K562 (cell line): Measurements from ENCODE around the gene SFMBT2. TPM values are rescaled to one million over a fixed set of nuclear protein-coding genes. Genes with fewer than 3 reads are reported as not detected.

ENCODE experiments used
- ATAC-seq: fragments of 200-7000 bp; cut with Tn5 transposase; 3 replicates; pipeline ENCODE4 v1.9.1; 2020; ENCODE audit warnings: moderate library complexity
- BruUV-seq: library from RNA; stranded (reverse); fragments of 400-500 nt; replicated peaks from 2 replicates; lab custom pipeline; 2021; lab: Mats Ljungman, UMichigan
- CTCF ChIA-PET: fragments of 300-600 bp; formaldehyde crosslinking; extraction: SDS; loops from one replicate; lab custom pipeline; 2021; ENCODE audit warnings: low intra/inter-chr PET ratio; lab: Yijun Ruan, JAX
- POLR2A ChIA-PET: fragments of 300-600, 350-650 bp; sonication (Branson Sonifier 250); formaldehyde crosslinking; extraction: SDS; loops from one replicate; lab custom pipeline; 2021; ENCODE audit warnings: antibody characterized with exemption, inconsistent platforms; lab: Yijun Ruan, JAX
- DNase-seq, 4 experiments: peaks; one replicate each; pipeline versions ENCODE4 v3.0.0 to v3.0.0-alpha.2; 2011 to 2018; ENCODE audit warnings: low spot score in 3 of 4, mixed read lengths in 3 of 4; ENCODE audit errors: extremely low read depth in 1 of 4
- FAIRE-seq: peaks from 2 replicates; lab custom pipeline; 2011; peaks lifted over from hg19 to GRCh38; lab: Jason Lieb, UNC
- H2AFZ ChIP-seq: 2 replicates; pipeline ENCODE4 v1.6.0; 2011; ENCODE audit warnings: low read depth, low read length, control low read depth, inconsistent platforms
- H3K27ac ChIP-seq: fragments of 200-600 bp; 3 replicates; pipeline ENCODE4 v1.8.0; 2011; ENCODE audit warnings: low read depth, mild to moderate bottlenecking, control low read depth, inconsistent platforms, low read length, moderate library complexity, mixed read lengths; ENCODE audit errors: extremely low read depth
- H3K27me3 ChIP-seq, 2 experiments: fragments of 300-600 bp in 1 of 2; 2 replicates in 1 of 2; 3 replicates in 1 of 2; pipeline versions ENCODE4 v1.6.0 to v1.8.0; 2011; ENCODE audit warnings: inconsistent platforms in 2 of 2, low read length in 2 of 2, mild to moderate bottlenecking in 1 of 2, mixed read lengths in 1 of 2, moderate library complexity in 1 of 2; ENCODE audit not compliant: control insufficient read depth in 2 of 2, insufficient read depth in 2 of 2
- H3K36me3 ChIP-seq: fragments of 300-600 bp; 3 replicates; pipeline ENCODE4 v1.8.0; 2011; ENCODE audit warnings: mild to moderate bottlenecking, low read length, inconsistent platforms; ENCODE audit not compliant: control insufficient read depth, insufficient read depth
- H3K4me1 ChIP-seq, 2 experiments: fragments of 200-600 bp in 1 of 2; replicated peaks in 1 of 2; 2 replicates in 1 of 2; 3 replicates in 1 of 2; pipeline versions ENCODE4 v1.5.1 to v1.8.0; 2011; ENCODE audit warnings: inconsistent platforms in 2 of 2, low read length in 2 of 2, mild to moderate bottlenecking in 1 of 2, mixed read lengths in 1 of 2, moderate library complexity in 1 of 2; ENCODE audit not compliant: control insufficient read depth in 2 of 2, insufficient read depth in 2 of 2
- H3K4me2 ChIP-seq: 2 replicates; pipeline ENCODE4 v1.6.1; 2011; ENCODE audit warnings: low read length, control low read depth, inconsistent platforms, mixed read lengths; ENCODE audit not compliant: insufficient read depth
- H3K4me3 ChIP-seq: fragments of 200-600 bp; sonication (generic), shearing (Covaris generic); 2 replicates; pipeline ENCODE4 v1.5.1; 2016; ENCODE audit warnings: control low read depth, inconsistent platforms
- H3K79me2 ChIP-seq: fragments of 200-600 bp; 3 replicates; pipeline ENCODE4 v1.8.0; 2011; ENCODE audit warnings: low read length, inconsistent platforms; ENCODE audit not compliant: control insufficient read depth, insufficient read depth
- H3K9ac ChIP-seq, 2 experiments: 2 replicates each; pipeline versions ENCODE4 v1.6.0 to v1.6.1; 2011; ENCODE audit warnings: low read depth in 2 of 2, low read length in 2 of 2, control low read depth in 1 of 2, inconsistent platforms in 1 of 2, mild to moderate bottlenecking in 1 of 2, mixed read lengths in 1 of 2; ENCODE audit not compliant: insufficient read depth in 1 of 2
- H3K9me1 ChIP-seq: one replicate; pipeline ENCODE4 v1.6.0; 2011; ENCODE audit warnings: inconsistent platforms, mild to moderate bottlenecking, low read length, moderate library complexity; ENCODE audit not compliant: control insufficient read depth, insufficient read depth
- H3K9me3 ChIP-seq: replicated peaks from 2 replicates; pipeline ENCODE4 v1.5.1; 2011; ENCODE audit warnings: low read depth, low read length, inconsistent platforms; ENCODE audit not compliant: control insufficient read depth, insufficient read depth
- H4K20me1 ChIP-seq: replicated peaks from 2 replicates; pipeline ENCODE4 v1.6.1; 2011; ENCODE audit warnings: low read length, inconsistent platforms, mixed read lengths; ENCODE audit not compliant: control insufficient read depth, insufficient read depth
- CBX2 ChIP-seq: fragments of 200-600 bp; sonication (generic); IDR thresholded peaks from one replicate; pipeline ENCODE4 v1.6.1; 2012; ENCODE audit warnings: mild to moderate bottlenecking, low read length, inconsistent platforms; ENCODE audit not compliant: insufficient read depth, poor library complexity, severe bottlenecking
- CREM ChIP-seq: IDR thresholded peaks from 2 replicates; pipeline ENCODE4 v1.6.1; 2014; ENCODE audit warnings: antibody characterized with exemption, low read depth
- ELF1 ChIP-seq: fragments of 200-800 bp; sonication (Bioruptor generic); IDR thresholded peaks from 2 replicates; pipeline ENCODE4 v1.6.1; 2016; ENCODE audit warnings: missing genetic modification characterization, missing compliant biosample characterization
- FOXK2 ChIP-seq, 2 experiments: fragments of 450-650 bp; IDR thresholded peaks in 1 of 2; conservative IDR thresholded peaks in 1 of 2; 2 replicates each; pipeline ENCODE4 v1.6.1; 2016; ENCODE audit warnings: low read depth in 2 of 2, mild to moderate bottlenecking in 1 of 2
- HMG20B ChIP-seq: fragments of 250-450 bp; sonication (Bioruptor Pico); IDR thresholded peaks from 2 replicates; pipeline ENCODE4 v1.5.0; 2021; ENCODE audit warnings: mild to moderate bottlenecking
- MCM5 ChIP-seq: fragments of 450-650 bp; IDR thresholded peaks from 2 replicates; pipeline ENCODE4 v1.6.1; 2016; ENCODE audit warnings: low read depth
- NFXL1 ChIP-seq: fragments of 450-650 bp; formaldehyde crosslinking; IDR thresholded peaks from 2 replicates; pipeline ENCODE4 v1.4.0; 2021; ENCODE audit warnings: mild to moderate bottlenecking
- SPI1 ChIP-seq: IDR thresholded peaks from 2 replicates; pipeline ENCODE4 v1.6.1; 2011; ENCODE audit warnings: low read depth, low read length, control low read depth, borderline replicate concordance
- TOE1 ChIP-seq, 2 experiments: fragments of 450-650 bp in 1 of 2; sonication (generic) in 1 of 2; formaldehyde crosslinking in 1 of 2; IDR thresholded peaks; 2 replicates each; pipeline versions ENCODE4 v1.7.1 to v1.8.0; 2016 to 2022; ENCODE audit warnings: borderline replicate concordance in 2 of 2, mild to moderate bottlenecking in 2 of 2, antibody characterized with exemption in 1 of 2, inconsistent platforms in 1 of 2, low read depth in 1 of 2, missing genetic modification reagents in 1 of 2, moderate library complexity in 1 of 2
- ZNF12 ChIP-seq: sonication (generic); formaldehyde crosslinking; IDR thresholded peaks from 2 replicates; pipeline ENCODE4 v1.4.0; 2020; ENCODE audit warnings: mild to moderate bottlenecking, missing genetic modification reagents
- WGBS: fragments of 100-300 bp; shearing (Covaris generic); methylation state at CpG from one replicate; pipeline ENCODE4 v1.1.6; 2016; ENCODE audit warnings: low coverage, mixed read lengths; ENCODE audit not compliant: insufficient coverage; ENCODE audit errors: missing lambda C conversion rate; 5-methylcytosine and 5-hydroxymethylcytosine counted together
- in situ Hi-C: fragments of 300-500 bp; cut with MboI; formaldehyde crosslinking; loops from 4 replicates; pipeline ENCODE4 v1.15.0; 2018; ENCODE audit warnings: inconsistent platforms, mixed read lengths
- intact Hi-C: fragments of 100-400 bp; cut with micrococcal nuclease; formaldehyde crosslinking; loops from 2 replicates; pipeline ENCODE4 v1.14.2; 2022
- polyA plus RNA-seq, 8 experiments: library from polyadenylated mRNA; depleted of rRNA in 4 of 8; stranded (reverse) in 5 of 8; unstranded in 3 of 8; fragments of >200 nt; fragmentation: Nextera tagmentation in 2 of 8; fragmentation: Illumina TruSeq in 1 of 8; extraction: Ambion mirVana in 2 of 8; extraction: Trizol in 1 of 8; gene quantifications; 2 replicates each; pipeline versions ENCODE4 v1.2.1 to v1.2.3, GENCODE V29; 2011 to 2014; ENCODE audit warnings: inconsistent platforms in 1 of 8, missing spikeins in 1 of 8
- total RNA-seq, 7 experiments: library from RNA; depleted of rRNA in 6 of 7; stranded (reverse); fragments of >200 nt in 6 of 7; fragmentation: Illumina TruSeq in 2 of 7; extraction: Trizol in 2 of 7; gene quantifications; 2 replicates each; pipeline versions ENCODE4 v1.2.1 to v1.2.3, GENCODE V29; 2011 to 2021; ENCODE audit warnings: low replicate concordance in 1 of 7
- TF ChIP-seq, protein P1 (sequence below): sonication (generic); formaldehyde crosslinking; IDR thresholded peaks from 2 replicates; pipeline ENCODE4 v1.5.0; 2020; ENCODE audit warnings: missing genetic modification reagents
- TF ChIP-seq, protein P2 (sequence below): sonication (generic); formaldehyde crosslinking; IDR thresholded peaks from 2 replicates; pipeline ENCODE4 v1.8.0; 2022; ENCODE audit warnings: missing genetic modification reagents, mild to moderate bottlenecking, borderline replicate concordance
- TF ChIP-seq, protein P3 (sequence below): sonication (generic); formaldehyde crosslinking; IDR thresholded peaks from 2 replicates; pipeline ENCODE4 v1.8.1; 2023; ENCODE audit warnings: mild to moderate bottlenecking, missing genetic modification reagents

The SFMBT2 gene
- total and polyA plus RNA-seq, 9 of the 15 experiments (the other 6 are each of a cell fraction or from before 2014, with no cell fraction given), result 1.2 to 13.6 (median 7.6) TPM

DNA sequence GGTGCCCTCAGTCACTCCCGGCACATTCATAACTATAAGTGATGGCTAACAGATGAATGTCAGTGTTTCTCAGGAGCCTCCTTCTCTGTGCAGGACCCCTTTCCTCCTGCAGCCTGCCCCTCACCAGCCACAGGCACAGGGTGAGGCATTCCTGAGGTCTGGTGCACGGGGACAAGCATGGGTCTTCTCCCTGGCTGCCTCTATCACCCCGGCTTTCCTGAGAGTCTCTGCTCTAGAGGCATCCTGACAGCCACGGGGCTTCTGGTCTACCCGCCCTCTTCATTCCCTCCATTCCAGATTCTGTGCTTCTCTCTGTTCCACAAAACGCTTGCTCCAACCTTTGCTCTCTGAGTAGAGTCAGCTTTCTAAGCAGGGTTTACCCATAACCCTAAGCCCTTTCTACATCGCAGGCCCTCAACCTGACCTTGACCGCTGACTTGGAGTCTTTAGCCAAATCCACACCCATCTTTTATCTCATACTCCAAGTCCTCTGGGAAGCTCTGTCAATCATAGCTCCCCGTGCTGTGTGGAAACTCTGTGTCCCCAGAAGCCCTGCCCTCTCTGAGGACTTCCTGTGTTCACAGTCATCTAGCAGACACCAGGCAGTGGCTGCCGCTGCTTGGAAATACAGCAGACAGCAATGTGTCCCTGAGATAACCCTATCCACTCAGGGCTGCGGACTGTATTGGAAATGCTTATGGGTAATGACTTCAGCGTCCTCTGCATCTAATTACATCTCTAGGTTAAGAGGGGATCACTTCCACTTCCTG lies 159.0 kb downstream of the SFMBT2 start (continued):
- no peak for TF ChIP-seq MCM5
- no peak for TF ChIP-seq ZNF12

DNA sequence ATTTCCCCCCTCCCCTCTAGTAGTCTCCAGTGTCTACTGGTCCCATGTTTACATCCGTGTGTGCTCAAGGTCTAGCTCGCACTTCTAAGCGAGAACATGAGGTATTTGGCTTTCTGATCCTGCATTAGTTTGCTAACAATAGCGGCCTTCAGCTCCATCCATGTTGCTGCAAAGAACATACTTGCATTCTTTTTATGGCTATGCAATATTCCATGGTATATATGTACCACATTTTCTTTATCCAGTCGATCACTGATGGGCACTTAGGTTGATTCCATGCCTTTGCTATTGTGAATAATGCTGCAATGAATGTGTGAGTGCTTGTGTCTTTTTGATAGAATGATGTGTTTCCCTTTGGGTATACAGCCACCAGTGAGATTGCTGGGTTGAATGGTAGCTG lies 160.6 kb downstream of the SFMBT2 start:
- ChIA-PET POLR2A (interaction anchor here (0.9 kb wide), 1 partner anchor 18 kb away, joined by 3 read pairs; no protein-coding TSS in a partner anchor), CTCF (no interaction called here)
- no peaks in the 10 kb centered on the region for H3K9me1 ChIP-seq
- no peaks in the 10 kb centered on the region for H3K27me3 ChIP-seq
- H3K9me3 ChIP-seq, result no peaks in the 10 kb centered on the region
- FAIRE-seq (no peak), DNase-seq (no peak), ATAC-seq (no peak)
- 79% methylated on average over 5 of the region's 5 CpGs for WGBS
- H3K79me2 ChIP-seq, result peaks cover 20% of the 10 kb centered on the region; the same call in 2 of the 3 replicates
- no TSS peak for BruUV-seq
- H2AFZ ChIP-seq, result no peak overlapping the region
- intact Hi-C loops (loop anchor here (10.0 kb wide), 1 partner anchor 125 kb away; no protein-coding TSS in a partner anchor), in situ Hi-C loops (no loop called here)
- peaks cover 7 to 20% of the 10 kb centered on the region in 2 experiments; a peak in 3 of 5 replicates for H3K4me1 ChIP-seq
- H3K9ac ChIP-seq, result no peak overlapping the region
- H4K20me1 ChIP-seq, result no peaks in the 10 kb centered on the region
- H3K36me3 ChIP-seq, result peaks cover 33% of the 10 kb centered on the region
- H3K4me3 ChIP-seq, result no peak overlapping the region
- no peak overlapping the region for H3K4me2 ChIP-seq
- H3K27ac ChIP-seq, result no peak overlapping the region
- TF ChIP-seq, protein P1, sequence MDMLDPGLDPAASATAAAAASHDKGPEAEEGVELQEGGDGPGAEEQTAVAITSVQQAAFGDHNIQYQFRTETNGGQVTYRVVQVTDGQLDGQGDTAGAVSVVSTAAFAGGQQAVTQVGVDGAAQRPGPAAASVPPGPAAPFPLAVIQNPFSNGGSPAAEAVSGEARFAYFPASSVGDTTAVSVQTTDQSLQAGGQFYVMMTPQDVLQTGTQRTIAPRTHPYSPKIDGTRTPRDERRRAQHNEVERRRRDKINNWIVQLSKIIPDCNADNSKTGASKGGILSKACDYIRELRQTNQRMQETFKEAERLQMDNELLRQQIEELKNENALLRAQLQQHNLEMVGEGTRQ (CRISPR knock-in tag), result no peak
- no peak for TF ChIP-seq TOE1 (IDR thresholded peaks at IDR 0.05; ENCODE audit: borderline replicate concordance)
- no peak for TF ChIP-seq TOE1 (CRISPR knock-in tag; IDR thresholded peaks at IDR 0.05; ENCODE audit: borderline replicate concordance, low read depth)
- no peak for TF ChIP-seq CREM
- no peak for TF ChIP-seq NFXL1 (CRISPR knock-in tag)
- no peak for TF ChIP-seq ELF1 (tag)
- TF ChIP-seq, protein P2, sequence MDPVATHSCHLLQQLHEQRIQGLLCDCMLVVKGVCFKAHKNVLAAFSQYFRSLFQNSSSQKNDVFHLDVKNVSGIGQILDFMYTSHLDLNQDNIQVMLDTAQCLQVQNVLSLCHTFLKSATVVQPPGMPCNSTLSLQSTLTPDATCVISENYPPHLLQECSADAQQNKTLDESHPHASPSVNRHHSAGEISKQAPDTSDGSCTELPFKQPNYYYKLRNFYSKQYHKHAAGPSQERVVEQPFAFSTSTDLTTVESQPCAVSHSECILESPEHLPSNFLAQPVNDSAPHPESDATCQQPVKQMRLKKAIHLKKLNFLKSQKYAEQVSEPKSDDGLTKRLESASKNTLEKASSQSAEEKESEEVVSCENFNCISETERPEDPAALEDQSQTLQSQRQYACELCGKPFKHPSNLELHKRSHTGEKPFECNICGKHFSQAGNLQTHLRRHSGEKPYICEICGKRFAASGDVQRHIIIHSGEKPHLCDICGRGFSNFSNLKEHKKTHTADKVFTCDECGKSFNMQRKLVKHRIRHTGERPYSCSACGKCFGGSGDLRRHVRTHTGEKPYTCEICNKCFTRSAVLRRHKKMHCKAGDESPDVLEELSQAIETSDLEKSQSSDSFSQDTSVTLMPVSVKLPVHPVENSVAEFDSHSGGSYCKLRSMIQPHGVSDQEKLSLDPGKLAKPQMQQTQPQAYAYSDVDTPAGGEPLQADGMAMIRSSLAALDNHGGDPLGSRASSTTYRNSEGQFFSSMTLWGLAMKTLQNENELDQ (CRISPR knock-in tag), result no peak
- no peak for TF ChIP-seq CBX2
- TF ChIP-seq, protein P3, sequence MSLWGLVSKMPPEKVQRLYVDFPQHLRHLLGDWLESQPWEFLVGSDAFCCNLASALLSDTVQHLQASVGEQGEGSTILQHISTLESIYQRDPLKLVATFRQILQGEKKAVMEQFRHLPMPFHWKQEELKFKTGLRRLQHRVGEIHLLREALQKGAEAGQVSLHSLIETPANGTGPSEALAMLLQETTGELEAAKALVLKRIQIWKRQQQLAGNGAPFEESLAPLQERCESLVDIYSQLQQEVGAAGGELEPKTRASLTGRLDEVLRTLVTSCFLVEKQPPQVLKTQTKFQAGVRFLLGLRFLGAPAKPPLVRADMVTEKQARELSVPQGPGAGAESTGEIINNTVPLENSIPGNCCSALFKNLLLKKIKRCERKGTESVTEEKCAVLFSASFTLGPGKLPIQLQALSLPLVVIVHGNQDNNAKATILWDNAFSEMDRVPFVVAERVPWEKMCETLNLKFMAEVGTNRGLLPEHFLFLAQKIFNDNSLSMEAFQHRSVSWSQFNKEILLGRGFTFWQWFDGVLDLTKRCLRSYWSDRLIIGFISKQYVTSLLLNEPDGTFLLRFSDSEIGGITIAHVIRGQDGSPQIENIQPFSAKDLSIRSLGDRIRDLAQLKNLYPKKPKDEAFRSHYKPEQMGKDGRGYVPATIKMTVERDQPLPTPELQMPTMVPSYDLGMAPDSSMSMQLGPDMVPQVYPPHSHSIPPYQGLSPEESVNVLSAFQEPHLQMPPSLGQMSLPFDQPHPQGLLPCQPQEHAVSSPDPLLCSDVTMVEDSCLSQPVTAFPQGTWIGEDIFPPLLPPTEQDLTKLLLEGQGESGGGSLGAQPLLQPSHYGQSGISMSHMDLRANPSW (CRISPR knock-in tag), result no peak
- TF ChIP-seq HMG20B (CRISPR knock-in tag), result no peak
- no peak for TF ChIP-seq SPI1
- TF ChIP-seq FOXK2 (conservative IDR thresholded peaks at IDR 0.05 in 1 of 2, IDR thresholded peaks at IDR 0.05 in 1 of 2; ENCODE audit: low read depth in 2 of 2), result no peak
